NCI-H1092 treated with DMSO at 0.1 percent for 48 hours (cell line): ENCODE measurements around the gene CHD1.

ENCODE experiments used
- DNase-seq: peaks from one replicate; lab custom pipeline; 2025; lab: John Stamatoyannopoulos, UW

CHD1 gene

DNA sequence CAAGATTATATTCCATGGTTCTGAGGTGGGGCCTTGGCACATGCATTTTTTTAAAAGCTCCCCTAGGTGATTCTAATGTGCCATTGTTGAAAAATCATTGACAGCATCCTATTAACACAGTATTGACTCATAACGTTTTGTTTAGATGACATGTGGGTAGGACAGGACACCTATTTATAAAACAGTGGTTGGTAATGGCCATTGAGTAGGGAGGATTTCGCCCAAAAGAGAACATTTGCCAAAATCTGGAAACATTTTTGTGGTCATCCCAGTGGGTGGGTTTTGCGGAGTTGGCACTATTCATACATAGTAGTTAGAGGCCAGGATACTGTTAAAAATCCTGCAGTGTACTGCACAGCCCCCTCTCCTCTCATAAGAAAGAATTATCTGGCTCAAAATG is 6.4 kb upstream of the CHD1 start:
- DNase-seq = no peak

DNA sequence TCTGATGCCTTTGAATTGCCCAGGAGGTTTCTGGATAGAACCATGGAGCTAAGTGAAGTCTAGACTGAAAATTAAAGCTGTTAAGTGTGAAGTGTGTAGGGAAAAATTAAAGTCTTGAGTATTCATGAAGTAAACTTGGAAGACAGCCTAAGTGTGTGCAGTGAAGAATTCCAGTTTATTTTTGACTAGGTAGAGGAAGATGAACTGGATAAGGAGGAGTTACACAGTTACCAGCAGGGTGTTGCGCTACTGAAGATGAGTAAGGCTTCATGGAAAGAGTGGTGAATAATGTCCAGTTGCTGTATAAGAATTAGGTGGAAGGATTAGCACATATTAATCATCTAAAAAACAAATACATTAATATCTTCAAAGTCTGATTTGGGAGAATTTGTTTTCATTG is 5.7 kb upstream of the CHD1 start:
- no peak for DNase-seq

DNA sequence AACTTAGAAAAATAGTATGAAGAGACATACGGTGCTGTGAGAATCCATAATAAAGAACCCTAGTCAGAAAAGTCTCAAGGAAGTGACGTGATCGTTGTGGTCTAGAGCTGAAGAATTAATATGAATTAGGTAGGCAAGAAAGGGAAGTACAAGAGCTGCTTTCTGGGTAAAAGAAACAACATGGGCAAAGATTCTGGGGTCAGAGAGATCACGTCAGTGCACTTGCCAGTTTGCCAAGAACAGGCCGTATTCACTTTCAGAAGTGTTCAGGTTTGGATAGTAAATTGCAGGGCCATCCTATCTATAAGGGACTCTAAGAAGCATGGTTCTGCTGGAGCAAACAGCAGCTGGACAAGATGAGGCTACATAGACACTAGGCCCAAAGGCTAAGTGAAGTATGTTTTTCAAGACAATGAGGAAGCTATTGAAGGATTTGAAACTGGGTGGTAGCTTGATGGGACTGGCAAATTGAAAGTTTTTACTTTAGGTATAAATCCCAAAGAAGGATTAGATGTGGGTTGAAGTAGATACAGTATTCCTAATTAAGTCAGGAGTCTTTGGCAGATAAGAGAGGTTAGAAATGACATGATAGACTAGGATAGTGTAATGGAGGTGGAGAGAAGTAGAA is 4.8 kb upstream of the CHD1 start:
- DNase-seq = no peak

DNA sequence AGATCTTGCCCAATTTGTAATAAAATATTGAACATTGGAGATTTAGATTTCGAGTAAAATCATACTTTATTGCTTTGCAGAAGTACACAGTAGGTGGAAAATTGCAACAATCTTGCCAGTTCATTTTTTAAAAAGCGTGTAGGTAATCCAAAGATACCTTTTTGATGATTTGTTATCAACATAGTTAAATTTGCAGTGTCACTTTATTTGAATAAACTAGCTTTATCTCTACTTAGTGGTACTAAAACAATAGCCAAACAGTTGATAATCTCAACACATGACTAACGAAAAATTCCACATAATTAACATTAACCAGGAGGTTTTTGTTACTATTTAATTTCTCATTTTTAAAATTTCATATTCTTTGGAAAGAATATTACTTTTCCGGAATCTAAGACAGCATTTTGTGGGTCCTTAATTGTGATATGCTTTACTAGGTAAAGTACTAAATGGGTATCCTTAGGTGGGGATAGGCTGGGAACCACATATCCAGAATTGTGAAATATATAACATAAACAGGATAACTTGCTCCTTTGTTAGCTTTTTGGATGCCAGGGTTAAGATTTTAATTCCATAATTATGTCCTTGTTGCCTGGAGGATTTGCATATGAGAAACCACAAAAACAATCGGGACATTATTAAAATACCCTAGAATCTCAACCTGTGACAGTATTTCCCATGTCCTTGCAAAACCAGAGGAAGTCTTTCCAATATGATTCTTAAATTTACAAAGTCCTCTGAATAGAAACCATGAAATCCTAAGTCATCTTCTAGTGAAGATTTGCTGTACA is 2.4 kb upstream of the CHD1 start:
- DNase-seq = no peak

DNA sequence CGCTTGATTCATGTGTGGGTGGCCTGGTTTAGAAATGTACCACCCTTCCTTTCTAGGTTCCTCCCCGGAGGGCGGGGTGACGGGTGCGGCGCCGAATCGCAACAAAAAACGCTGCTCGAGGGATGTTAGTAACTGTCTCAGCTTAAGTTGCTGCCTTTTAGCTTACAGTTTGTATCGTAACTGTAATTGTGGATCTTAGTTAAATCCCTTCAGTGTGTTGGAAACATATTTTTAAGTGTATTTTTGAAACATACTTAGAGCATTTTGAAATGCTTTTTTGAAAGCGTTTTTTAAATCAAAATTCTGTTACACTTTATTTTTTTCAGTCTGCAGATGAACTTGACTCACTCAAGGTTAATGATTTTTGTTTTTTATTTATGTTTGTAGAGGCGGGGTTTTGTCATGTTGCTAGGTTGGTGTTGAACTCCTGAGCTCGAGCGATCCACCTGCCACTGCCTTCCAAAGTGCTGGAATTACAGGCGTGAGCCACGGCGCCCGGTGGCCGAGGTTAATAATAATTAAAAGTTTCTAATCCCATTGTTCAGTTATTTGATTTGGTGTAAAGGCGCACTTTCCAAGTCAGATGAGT is 997 bp upstream of the CHD1 start:
- no peak for DNase-seq

DNA sequence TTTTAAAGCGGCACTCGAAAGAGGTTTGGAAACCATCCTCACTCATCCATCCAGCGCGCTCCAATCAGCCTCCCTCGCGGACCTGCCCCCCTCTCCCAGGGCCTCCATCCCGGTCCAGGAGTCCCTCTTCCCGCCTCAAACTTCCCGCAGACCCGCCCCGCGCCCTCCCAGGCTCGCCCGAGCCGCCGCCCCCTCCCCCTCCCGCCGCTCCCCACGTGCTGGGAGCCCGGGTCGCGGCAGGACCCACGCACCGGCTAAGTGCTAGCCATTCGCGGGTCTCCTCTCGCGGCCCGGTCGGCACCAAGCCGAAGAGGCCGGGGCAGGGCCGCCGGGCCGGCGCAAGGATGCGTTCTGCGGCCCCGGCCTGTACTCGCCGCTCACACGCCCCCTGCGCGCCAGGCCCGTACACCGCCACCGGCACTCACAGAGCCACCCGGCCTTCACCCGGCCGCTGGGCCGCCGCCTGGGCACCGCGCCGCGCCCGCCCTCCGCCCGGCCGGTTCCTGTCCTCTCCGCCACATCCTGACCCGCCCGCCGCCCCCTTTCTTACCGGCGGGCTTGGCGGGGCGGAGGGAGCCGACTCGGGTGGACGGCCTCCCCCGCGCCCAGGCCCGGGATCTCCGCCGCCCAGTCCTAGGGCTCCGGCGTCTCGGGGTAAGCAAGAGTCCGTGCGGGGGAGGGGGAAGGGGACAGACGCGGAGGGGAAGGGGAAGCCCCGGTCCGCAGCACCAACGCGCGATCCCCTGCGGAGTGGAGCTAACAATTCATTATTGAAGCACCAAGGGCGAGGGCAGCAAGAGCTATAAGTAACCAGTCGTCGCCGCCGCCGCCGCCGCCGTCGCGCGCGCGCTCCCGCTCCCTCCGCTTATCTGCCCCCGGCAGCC is 576 bp downstream of the CHD1 start:
- peak; percentile 34 for DNase-seq

DNA sequence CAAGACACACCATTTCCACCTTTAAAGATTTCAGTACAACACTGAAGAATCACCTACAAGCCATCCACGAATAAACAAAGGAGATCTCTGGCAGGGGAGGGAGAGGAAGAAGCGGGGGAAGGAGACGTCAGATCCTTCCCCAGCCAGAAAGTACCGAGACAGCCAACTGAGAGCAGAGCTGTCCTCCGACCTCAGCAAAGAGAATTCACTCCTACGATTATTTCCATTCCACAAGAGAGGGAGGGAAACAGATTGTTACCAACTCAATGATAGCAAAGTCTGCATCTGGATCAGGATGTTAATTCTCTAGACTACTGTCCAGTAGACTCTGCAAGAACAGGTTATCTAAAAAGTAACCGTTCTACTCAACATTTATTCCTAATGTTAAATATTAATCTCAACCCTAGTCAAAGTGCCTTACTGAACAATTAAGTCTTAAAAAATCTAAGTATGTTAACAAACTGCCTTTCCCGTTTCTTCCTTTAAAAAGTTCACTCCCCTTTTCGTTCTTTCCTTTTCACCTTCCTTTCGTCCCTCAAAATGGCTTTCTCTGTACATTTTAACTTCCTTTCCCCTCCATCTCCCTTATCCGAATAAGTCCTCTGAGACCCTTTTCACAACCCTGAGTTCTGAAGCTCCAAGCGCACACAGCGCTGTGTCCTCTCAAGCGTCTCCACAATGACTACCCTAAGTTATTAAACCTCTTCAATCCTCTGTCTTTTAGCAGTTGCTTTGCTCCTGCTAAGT is 1.4 kb downstream of the CHD1 start:
- DNase-seq = no peak

DNA sequence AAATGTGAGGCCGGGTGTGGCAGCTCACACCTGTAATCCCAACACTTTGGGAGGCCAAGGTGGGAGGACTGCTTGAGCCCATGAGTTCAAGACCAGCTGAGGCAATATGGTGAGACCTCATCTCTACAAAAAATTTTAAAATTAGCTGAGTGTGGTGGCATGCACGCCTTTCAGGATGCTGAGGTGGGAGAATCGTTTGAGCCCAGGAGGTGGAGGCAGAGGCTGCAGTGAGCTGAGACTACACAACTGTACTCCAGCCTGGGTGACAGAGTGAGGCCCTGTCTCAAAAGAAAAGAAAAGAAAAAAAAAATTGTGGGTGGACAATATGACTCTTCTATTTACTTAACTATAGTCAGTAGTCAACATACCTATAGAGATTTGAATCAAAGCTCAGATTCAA is 4.8 kb downstream of the CHD1 start:
- no peak for DNase-seq

DNA sequence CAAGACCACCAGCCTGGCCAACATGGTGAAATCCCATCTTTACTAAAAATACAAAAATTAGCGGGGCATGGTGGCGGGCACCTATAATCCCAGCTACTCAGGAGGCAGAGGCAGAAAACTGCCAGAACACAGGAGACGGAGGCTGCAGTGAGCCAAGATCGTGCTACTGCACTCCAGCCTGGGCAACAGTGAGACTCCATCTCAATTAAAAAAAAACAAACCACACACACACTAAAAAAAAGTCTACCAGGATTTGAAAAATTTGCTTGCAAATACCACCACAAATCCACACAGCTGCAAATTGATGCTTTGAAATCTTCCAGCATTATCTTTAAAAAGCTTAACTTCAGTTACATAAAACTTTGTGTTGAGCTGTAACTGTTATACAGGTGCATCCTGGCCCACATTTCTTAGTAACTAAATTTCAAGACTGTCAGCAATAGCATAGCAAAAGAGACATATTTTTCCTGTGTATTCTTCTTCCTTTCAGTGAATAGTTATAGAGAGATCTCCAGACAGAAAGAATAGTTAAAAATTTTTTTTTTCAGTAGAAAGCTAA is 6.8 kb downstream of the CHD1 start:
- no peak for DNase-seq

DNA sequence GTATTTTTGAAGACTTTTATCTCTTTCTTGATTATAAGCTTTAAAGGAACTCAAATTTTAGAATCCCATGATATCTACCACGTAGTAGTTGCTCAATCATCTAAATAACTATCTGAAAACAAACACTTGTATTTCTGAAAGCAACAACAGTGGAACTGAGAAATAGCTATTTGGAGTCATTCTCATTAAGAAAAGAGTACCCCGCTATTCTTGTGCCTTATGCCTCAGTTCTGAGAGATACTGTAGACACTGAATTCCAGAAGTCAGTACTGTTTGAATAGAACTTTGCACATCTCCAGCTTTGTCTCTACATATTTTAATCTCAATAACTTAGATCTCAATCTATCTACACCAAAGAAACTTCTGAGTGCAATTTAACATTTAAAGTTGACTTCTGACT is 11.4 kb downstream of the CHD1 start:
- DNase-seq = no peak

DNA sequence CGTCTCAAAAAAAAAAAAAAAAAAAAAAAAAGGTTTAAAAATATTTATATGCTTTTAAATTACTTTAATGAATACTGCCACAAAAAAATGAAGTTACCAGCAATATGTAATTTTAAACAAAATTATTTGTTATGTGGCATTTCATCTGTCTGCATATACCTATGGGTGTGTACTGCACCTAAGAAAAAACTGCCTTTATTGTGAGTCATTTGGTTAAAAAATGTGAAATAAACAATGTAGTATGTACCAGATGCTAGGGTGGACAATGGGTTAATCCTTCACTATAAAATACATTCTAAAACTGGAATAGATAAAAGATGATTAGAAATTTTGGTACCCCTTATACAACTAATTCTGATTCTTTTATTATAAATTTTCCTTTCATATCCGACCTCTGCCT is 12.3 kb downstream of the CHD1 start:
- DNase-seq = no peak

DNA sequence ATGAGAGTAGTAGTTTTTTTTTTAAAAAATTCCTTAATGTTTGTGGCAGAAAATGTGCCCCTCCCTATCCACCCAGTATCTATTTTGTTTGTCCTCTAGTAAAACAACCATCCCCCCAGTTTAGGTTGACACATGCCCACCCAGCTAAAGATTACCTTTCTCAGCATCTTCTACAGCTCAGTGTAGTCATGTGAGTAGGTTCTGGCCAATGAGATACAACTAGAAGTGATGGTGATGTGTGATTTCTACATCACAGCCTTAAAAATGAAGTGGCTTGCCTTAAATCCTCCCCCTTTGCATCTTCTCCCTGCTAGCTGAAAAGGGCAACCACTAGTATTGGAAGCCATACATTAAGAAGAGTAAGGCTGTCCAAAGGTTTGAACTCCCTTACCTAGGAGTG is 14.9 kb downstream of the CHD1 start:
- no peak for DNase-seq

DNA sequence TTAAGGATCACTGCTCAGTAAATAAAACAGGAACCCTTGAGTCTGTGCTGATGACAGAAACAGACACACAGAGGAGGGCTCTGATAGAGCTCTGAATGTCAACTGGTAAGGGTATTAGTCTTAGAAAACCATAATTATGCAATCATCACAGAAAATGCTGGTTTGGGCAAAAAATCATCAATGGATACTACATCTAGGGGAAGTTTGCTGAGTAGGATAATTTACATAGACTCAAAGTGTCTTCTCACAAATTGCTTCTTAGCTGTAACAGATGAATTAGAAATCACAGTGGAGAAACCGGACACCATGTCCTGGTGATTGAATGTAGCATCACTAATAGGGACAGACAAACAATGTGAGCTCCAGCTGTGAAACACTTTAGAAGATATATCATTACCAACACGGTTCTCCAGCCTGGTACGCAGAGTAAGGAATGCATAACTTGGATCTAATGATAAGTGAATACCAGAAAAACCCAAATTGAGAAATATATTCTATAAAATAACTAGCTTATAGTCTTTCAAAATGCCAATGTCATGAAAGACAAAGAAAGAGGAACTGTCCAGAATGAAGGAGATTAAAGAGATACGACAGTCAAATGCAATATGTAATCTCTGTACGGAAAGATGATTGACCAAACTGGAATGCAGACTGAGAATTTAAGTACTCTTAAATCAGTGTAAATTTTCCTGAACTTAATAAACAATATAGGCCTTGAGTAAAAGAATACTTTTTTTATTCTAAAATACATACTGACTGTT is 17.3 kb downstream of the CHD1 start:
- DNase-seq = no peak

DNA sequence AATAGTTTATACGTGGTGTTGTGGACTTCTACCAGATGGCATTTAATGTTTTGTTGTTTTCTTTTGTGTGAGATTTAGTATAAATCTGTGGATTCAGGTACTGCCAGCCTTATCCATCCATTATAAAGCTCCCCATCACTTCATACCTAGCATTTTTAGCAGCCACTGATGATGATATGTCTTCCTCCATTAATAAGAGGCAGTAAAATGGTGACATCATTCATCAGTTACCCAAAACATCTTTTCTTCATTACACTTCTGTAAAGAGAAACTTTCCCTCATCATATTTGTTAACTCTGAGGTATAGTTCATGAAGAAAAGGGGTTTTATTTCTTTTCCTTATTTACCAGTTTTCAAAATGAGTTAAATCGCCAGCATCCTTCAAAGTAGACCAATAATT is 19.4 kb downstream of the CHD1 start:
- DNase-seq = no peak

DNA sequence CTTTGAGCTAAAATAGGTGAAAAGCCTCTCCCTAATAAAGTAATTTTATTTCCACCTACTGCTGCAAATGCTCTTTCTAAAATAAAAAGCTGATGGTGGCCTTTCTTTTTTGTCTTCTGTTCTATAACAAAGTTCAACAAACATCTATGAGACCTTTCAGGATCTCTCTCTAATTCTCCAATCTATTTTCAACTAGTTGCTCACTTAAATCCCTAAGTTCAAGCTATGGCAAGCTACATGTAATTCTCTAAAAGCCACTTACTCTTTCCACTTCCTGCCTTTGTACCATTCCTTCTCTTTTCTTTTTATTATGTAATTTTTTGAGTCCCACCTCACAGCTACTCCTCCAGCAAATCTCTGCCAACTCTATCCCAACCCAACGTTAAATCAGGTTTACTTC is 20.9 kb downstream of the CHD1 start:
- DNase-seq = no peak

DNA sequence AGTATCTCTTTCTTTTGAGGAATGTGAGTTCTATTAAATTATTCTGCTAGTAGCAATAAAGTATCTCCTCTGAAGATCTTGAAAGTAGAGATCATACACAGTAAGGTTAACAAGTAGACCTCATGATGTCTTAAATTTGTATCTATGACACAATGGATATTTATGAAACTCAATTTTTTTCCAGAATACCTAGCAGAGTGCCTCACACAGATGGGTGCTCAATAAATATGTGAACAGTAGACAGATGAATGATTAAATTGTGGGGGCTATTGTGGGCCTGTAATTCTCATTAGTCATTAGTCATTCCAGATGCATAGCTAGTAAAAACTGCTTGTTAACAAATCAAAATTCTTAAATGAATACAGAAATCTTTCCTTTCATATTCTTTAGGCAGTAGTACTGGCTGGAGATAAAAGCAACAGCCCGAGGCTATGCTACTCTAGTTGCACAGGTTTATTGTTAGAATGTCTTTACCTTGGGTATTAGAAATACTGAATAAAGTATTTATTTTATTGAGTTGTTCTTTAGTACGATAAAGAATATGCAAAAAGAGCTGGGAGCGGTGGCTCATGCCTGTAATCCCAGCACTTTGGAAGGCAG is 22.0 kb downstream of the CHD1 start:
- DNase-seq = no peak

DNA sequence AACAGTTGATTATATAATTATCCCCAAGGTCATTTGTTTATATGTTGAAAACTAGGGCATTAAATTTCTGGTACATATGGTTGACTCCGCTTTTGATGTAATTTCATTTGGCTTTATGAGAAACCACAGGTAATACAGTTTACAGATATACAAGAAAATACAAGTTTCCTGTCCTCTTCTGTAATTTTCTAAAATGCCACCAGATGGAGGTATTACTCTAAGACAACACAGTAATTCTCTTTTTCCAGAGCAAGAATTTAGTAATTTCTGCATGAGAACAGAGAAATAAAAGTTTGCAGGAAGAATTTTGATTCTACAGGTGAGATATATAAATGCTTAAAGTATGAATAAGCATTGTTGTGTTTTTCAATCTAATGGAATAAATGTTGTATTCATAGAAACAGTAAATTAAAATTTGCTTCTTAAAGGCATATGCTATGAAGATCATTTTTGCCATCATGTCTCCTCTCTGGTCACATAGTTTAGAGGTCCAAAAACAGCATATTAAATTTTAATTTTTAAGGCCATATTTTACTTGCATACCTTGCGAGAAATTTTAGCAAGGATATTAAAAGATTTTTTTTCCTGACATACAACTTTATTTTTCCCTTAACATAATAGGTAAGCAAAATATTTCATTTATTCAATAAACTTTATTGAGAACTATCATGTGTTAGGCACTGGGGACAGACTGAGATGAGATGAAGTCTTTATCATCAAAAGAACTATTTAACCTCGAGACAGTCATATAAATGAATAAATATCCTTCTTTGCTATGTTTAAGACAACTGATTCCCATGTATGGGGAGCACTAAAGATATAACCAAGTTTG is 22.7 kb downstream of the CHD1 start:
- no peak for DNase-seq

DNA sequence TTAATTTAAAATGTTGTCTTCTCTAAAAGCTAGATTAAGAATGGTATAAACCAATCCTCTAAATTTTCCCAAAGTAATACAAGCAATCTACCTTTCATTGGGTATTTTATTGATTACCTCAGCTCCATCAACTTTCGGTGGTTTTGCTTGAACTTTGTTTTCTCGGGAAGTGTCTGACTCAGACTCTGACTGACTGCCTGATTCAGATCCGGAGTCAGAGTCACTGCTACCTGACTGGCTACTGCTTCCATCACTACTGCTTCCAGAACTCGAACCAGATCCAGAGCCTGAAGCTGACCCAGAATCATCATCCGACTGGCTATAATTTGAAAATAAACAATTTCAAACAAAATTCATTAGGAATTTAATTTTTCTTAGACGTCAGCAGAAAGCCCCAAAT is 24.0 kb downstream of the CHD1 start:
- no peak for DNase-seq

DNA sequence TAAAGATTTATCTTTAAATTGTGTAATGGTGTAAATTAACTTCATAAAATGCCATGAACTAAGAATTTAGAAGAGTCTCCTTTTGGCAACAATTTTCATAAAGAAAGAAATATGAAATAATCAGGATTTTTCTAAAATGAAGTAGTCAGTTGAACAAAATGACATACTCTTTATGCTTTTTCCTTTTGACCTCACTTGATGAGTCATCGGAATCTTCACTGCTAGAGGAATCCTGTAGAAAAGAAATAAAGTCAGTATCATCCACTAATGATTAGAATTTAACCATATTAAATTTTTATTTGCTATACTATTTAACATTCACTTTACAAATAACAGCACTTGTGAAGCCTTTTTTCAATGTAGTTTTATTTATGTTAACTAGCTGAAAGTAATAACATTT is 26.1 kb downstream of the CHD1 start:
- no peak for DNase-seq
